Measurements from ENCODE around the gene MYZAP. TPM values are rescaled to one million over a fixed set of nuclear protein-coding genes. Genes with fewer than 3 reads are reported as not detected.

The MYZAP gene
- total and polyA plus RNA-seq, 9 of the 15 experiments (the other 6 are each of a cell fraction or from before 2014, with no cell fraction given) = 0.03 TPM; not detected in 8

DNA sequence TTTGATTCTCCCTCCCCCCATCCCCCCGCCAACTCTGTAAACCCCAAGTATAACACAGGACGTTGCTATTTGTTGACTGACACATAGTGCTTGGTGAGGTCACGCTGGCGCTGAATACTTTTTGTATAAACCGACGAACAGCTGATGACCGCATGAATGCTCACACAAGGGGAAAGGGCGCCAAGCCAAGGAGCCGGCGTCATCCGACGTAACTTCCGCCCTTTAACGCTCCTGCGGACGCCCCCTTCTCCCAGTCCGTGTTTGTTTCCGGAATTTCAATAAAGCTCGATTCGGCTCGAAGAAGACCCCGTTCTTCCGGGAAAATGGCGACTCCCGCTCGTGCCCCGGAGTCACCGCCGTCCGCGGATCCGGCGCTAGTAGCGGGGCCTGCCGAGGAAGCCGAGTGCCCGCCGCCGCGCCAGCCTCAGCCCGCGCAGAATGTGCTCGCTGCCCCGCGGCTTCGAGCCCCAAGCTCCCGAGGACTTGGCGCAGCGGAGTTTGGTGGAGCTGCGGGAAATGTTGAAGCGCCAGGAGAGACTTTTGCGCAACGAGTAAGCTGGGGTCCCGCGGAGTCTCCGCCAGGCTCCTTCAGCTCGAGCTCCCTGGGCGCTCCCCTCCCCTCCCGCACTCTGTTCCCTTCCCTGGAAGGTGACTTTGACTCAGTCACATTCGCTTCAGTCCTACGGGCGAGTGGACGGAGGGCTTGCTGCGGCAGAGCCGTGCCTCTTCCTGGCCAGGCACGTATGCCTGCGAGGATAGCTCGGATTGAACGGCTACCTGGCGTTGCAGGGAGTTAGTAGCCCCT is 114.9 kb downstream of the MYZAP start, which contains the start of gene POLR2M (continued):
- TF ChIP-seq CBX2 (IDR thresholded peaks at IDR 0.05; ENCODE audit: insufficient read depth, low read length, poor library complexity, severe bottlenecking) = no peak
- peak; percentile 51; the same call in 1 of the 2 replicates for TF ChIP-seq SMAD4 (CRISPR knock-in tag; conservative IDR thresholded peaks at IDR 0.05)
- TF ChIP-seq, protein P1, sequence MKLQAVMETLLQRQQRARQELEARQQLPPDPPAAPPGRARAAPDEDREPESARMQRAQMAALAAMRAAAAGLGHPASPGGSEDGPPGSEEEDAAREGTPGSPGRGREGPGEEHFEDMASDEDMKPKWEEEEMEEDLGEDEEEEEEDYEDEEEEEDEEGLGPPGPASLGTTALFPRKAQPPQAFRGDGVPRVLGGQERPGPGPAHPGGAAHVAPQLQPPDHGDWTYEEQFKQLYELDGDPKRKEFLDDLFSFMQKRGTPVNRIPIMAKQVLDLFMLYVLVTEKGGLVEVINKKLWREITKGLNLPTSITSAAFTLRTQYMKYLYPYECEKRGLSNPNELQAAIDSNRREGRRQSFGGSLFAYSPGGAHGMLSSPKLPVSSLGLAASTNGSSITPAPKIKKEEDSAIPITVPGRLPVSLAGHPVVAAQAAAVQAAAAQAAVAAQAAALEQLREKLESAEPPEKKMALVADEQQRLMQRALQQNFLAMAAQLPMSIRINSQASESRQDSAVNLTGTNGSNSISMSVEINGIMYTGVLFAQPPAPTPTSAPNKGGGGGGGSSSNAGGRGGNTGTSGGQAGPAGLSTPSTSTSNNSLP (IDR thresholded peaks at IDR 0.05; ENCODE audit: borderline replicate concordance, low read depth, low read length) = no peak
- peak; percentile 91 for TF ChIP-seq NFIC (IDR thresholded peaks at IDR 0.05)
- peak; percentile 95 for TF ChIP-seq POLR2G (IDR thresholded peaks at IDR 0.05; ENCODE audit: low read depth, low read length)
- no peak for TF ChIP-seq SMAD3 (CRISPR knock-in tag; conservative IDR thresholded peaks at IDR 0.05)
- TF ChIP-seq NFYB (IDR thresholded peaks at IDR 0.05; ENCODE audit: extremely low read depth, insufficient read length) = no peak
- TF ChIP-seq ZNF274 (IDR thresholded peaks at IDR 0.05; ENCODE audit: borderline replicate concordance, low read depth, low read length) = no peak
- TF ChIP-seq SMARCB1 (IDR thresholded peaks at IDR 0.05; ENCODE audit: insufficient read length, low read depth) = no peak
- no peak for TF ChIP-seq TCFL5 (CRISPR knock-in tag; conservative IDR thresholded peaks at IDR 0.05)
- no peak for TF ChIP-seq STAT5A (IDR thresholded peaks at IDR 0.05; ENCODE audit: borderline replicate concordance, low read length)
- peak; percentile 80 for TF ChIP-seq CHD1 (IDR thresholded peaks at IDR 0.05; ENCODE audit: low read length)
- no peak for TF ChIP-seq KAT8 (IDR thresholded peaks at IDR 0.05; ENCODE audit: low read depth)
- TF ChIP-seq ZNF696 (CRISPR knock-in tag; conservative IDR thresholded peaks at IDR 0.05) = no peak
- TF ChIP-seq, protein P2, sequence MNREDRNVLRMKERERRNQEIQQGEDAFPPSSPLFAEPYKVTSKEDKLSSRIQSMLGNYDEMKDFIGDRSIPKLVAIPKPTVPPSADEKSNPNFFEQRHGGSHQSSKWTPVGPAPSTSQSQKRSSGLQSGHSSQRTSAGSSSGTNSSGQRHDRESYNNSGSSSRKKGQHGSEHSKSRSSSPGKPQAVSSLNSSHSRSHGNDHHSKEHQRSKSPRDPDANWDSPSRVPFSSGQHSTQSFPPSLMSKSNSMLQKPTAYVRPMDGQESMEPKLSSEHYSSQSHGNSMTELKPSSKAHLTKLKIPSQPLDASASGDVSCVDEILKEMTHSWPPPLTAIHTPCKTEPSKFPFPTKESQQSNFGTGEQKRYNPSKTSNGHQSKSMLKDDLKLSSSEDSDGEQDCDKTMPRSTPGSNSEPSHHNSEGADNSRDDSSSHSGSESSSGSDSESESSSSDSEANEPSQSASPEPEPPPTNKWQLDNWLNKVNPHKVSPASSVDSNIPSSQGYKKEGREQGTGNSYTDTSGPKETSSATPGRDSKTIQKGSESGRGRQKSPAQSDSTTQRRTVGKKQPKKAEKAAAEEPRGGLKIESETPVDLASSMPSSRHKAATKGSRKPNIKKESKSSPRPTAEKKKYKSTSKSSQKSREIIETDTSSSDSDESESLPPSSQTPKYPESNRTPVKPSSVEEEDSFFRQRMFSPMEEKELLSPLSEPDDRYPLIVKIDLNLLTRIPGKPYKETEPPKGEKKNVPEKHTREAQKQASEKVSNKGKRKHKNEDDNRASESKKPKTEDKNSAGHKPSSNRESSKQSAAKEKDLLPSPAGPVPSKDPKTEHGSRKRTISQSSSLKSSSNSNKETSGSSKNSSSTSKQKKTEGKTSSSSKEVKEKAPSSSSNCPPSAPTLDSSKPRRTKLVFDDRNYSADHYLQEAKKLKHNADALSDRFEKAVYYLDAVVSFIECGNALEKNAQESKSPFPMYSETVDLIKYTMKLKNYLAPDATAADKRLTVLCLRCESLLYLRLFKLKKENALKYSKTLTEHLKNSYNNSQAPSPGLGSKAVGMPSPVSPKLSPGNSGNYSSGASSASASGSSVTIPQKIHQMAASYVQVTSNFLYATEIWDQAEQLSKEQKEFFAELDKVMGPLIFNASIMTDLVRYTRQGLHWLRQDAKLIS (CRISPR knock-in tag; IDR thresholded peaks at IDR 0.05) = peak; percentile 46; the same call in 1 of the 2 replicates
- TF ChIP-seq ZKSCAN3 (CRISPR knock-in tag; IDR thresholded peaks at IDR 0.05) = no peak
- peak; percentile 56; the same call in 1 of the 2 replicates for TF ChIP-seq FOXK1 (CRISPR knock-in tag; IDR thresholded peaks at IDR 0.05; ENCODE audit: borderline replicate concordance)
- TF ChIP-seq ILF3 (IDR thresholded peaks at IDR 0.05; ENCODE audit: borderline replicate concordance) = no peak
- TF ChIP-seq ERF (CRISPR knock-in tag; IDR thresholded peaks at IDR 0.05) = no peak
- TF ChIP-seq, protein P3, sequence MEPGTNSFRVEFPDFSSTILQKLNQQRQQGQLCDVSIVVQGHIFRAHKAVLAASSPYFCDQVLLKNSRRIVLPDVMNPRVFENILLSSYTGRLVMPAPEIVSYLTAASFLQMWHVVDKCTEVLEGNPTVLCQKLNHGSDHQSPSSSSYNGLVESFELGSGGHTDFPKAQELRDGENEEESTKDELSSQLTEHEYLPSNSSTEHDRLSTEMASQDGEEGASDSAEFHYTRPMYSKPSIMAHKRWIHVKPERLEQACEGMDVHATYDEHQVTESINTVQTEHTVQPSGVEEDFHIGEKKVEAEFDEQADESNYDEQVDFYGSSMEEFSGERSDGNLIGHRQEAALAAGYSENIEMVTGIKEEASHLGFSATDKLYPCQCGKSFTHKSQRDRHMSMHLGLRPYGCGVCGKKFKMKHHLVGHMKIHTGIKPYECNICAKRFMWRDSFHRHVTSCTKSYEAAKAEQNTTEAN (CRISPR knock-in tag; IDR thresholded peaks at IDR 0.05) = no peak
